IPS-15b (cell line): Measurements from ENCODE around the gene ALG3.

Experiments used
- H3K27me3 ChIP-seq: one replicate; pipeline ENCODE4 v1.6.1; 2013; ENCODE audit warnings: low read length; ENCODE audit not compliant: control insufficient read depth, insufficient read depth
- H3K36me3 ChIP-seq: one replicate; pipeline ENCODE4 v1.6.1; 2013; ENCODE audit warnings: low read length; ENCODE audit not compliant: control insufficient read depth, insufficient read depth
- H3K4me1 ChIP-seq: one replicate; pipeline ENCODE4 v1.6.1; 2013; ENCODE audit warnings: mild to moderate bottlenecking, low read length; ENCODE audit not compliant: control insufficient read depth, insufficient read depth
- H3K4me3 ChIP-seq: one replicate; pipeline ENCODE4 v1.5.1; 2013; ENCODE audit warnings: low read depth, low read length
- H3K9ac ChIP-seq: one replicate; pipeline ENCODE4 v1.6.1; 2013; ENCODE audit warnings: low read depth, mild to moderate bottlenecking, low read length
- H3K9me3 ChIP-seq: one replicate; pipeline ENCODE4 v1.6.1; 2013; ENCODE audit warnings: mild to moderate bottlenecking, low read length; ENCODE audit not compliant: control insufficient read depth, insufficient read depth

Gene ALG3

DNA sequence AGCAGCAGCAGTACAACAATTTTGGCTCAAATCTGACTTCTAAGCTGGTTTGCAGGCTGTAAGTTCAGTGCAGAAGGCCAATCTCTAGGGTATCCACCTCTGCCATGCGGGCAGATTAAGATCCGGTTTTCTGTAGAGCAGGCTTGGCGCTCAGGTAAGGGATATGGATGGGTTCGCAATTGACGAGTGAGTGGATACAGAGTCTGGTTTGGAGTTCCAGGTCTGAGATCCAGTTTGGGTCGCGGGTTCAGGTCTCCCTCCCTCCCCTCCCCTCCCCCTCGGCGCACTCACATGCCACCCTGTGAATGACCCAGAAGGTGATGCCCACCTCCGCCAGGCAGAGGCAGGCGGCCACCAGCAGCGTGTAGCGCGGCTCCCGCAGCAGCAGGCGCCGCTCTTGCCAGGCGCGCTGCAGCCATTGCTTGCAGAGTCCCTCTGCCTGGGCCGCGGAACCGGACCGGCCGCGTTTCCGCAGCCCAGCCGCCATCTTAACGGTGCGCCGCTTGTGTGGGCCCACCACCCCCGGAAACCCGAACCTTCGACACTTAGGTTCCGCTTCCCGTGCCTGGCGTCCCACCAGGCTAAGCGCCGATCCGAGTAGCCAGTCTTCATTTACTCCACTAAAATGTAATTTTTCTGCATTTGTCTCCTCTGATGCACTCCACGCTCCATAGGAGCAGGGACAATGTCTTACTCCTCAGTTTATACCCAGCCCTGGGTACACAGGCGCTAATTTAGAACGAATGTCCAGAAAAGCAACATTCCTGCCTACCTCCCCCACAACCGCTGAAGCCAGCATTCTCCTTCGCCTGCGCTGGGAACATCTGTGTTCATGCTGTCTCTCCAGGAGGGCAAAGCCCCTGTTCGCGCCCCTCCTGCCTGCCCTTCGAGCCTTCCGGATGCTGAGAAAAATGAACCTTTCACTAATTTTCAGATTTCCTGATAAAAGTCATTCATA lies at the start of gene ALG3:
ALG3 (minus strand) TSS at position 509 of the 958 bp plus-strand sequence; CDS start at position 487, 22 bp downstream.
- H3K36me3 ChIP-seq: peaks cover 14% of the 10 kb centered on the region
- no peaks in the 10 kb centered on the region for H3K9me3 ChIP-seq
- no peaks in the 10 kb centered on the region for H3K27me3 ChIP-seq
- H3K4me3 ChIP-seq: peak within 1 kb of the TSS; percentile 92
- no peaks in the 10 kb centered on the region for H3K4me1 ChIP-seq
- H3K9ac ChIP-seq: peak within 1 kb of the TSS; percentile 99

DNA sequence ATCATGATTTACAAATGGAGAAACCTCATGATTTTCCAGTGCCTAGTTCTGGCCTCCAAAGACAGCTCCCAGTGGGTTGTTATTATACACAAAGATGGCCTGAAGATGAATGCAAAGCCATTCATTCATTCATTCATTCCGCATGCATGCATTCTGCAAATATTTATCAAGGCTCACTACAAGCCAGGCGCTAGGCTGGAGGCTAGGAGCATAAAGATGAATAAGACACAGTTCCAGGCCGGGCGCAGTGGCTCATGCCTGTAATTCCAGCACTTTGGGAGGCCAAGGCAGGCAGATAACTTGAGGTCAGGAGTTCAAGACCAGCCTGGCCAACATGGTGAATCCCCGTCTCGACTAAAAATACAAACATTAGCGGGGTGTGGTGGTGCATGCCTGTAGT lies 47.9 kb upstream of the ALG3 start:
- Histone ChIP-seq H3K4me1 (no peaks in the 10 kb centered on the region), H3K9me3 (no peaks in the 10 kb centered on the region)

DNA sequence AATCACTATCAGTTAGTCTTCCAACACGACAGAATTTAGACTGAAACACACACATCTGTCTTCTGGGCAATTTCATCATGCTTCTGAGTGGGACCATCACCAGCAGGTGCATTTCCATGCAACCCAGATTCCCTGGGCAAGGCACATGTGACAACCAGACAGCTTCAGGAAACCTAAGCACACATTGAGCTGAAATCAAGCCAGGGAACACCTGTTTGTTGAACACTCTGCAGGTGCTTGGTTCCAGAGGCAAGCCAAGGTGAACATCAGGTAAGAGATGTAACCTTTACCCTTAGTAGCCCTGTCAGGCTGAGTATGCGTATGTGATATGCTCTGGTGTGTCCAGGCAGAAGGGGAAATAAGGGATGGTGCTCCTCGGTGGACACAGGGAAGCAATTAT lies 47.0 kb upstream of the ALG3 start:
- no peaks in the 10 kb centered on the region for H3K4me1 ChIP-seq
- H3K9me3 ChIP-seq: no peaks in the 10 kb centered on the region
- no peak overlapping the region for H3K9ac ChIP-seq
- no peaks in the 10 kb centered on the region for H3K36me3 ChIP-seq
- H3K27me3 ChIP-seq: no peaks in the 10 kb centered on the region
- H3K4me3 ChIP-seq: no peak overlapping the region

More for the DNA sequence above, 47.9 kb upstream of the ALG3 start:
- Histone ChIP-seq H3K36me3 (peaks cover 4% of the 10 kb centered on the region), H3K27me3 (no peaks in the 10 kb centered on the region), H3K9ac (no peak overlapping the region), H3K4me3 (no peak overlapping the region)

DNA sequence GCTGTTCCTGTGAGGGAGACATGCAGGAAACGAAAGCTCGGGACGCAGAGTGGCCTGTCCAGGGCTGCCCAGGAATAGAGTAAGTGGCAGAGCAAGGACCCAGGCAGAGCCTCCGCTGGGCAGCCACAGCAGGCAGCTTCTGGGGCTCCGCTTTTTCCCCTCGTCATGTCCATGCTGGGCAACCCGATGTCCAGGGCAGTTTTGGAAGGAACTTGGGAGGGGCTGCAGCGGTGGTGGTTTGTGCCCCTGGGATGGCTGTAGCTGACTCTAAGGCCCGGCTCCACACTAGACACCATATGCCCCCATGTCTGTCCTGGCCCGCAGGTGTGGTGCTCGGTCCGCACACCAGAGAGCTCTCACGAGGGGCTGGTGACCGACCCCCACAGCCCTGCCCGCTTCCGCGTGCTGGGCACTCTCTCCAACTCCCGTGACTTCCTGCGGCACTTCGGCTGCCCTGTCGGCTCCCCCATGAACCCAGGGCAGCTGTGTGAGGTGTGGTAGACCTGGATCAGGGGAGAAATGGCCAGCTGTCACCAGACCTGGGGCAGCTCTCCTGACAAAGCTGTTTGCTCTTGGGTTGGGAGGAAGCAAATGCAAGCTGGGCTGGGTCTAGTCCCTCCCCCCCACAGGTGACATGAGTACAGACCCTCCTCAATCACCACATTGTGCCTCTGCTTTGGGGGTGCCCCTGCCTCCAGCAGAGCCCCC lies 43.1 kb upstream of the ALG3 start:
- no peak overlapping the region for H3K4me3 ChIP-seq
- no peaks in the 10 kb centered on the region for H3K9me3 ChIP-seq
- no peak overlapping the region for H3K9ac ChIP-seq
- no peaks in the 10 kb centered on the region for H3K4me1 ChIP-seq
- H3K36me3 ChIP-seq: no peaks in the 10 kb centered on the region
- no peaks in the 10 kb centered on the region for H3K27me3 ChIP-seq

DNA sequence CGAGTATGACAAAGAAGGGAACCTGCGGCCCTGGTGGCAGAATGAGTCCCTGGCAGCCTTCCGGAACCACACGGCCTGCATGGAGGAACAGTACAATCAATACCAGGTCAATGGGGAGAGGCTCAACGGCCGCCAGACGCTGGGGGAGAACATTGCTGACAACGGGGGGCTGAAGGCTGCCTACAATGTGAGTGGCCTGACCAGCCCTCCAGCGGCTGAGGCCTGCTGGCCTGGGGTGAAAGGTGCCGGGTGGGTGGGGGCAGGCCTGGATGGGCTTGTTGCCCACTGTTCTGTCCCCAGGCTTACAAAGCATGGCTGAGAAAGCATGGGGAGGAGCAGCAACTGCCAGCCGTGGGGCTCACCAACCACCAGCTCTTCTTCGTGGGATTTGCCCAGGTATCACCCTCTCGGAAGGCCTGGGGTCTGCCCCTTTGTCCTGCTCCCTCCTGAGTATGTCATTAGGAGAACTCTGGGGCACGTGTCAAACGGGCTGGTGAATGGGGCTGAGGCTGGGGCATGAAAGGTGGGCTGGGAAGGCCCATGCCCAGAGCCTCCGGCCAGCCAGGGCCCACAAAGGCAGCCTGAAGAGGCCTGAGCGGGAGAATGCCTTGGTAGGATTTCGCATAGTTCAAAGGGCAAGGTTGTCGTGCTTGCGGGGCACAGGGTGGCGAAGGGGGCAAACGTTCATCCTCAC lies 42.4 kb upstream of the ALG3 start:
- no peaks in the 10 kb centered on the region for H3K36me3 ChIP-seq
- no peak overlapping the region for H3K4me3 ChIP-seq
- H3K27me3 ChIP-seq: no peaks in the 10 kb centered on the region
- H3K4me1 ChIP-seq: no peaks in the 10 kb centered on the region
- no peaks in the 10 kb centered on the region for H3K9me3 ChIP-seq
- no peak overlapping the region for H3K9ac ChIP-seq

DNA sequence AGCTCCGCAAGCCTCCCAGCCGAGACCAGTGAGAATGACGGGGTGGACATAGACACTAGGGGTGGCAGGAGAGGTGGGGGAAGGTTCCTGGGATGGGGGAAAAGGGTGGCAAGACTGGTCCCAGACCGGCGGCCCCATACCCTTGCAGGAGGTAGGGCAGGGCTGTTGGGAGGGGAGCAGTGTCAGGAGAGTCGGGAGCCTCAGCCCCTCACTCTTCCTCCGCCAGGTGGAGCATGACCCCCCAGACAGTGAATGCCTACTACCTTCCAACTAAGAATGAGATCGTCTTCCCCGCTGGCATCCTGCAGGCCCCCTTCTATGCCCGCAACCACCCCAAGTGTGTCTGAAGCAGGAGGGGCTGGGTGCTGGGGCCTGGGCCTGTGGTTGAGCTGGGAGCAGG lies 41.6 kb upstream of the ALG3 start:
- no peaks in the 10 kb centered on the region for H3K9me3 ChIP-seq
- no peaks in the 10 kb centered on the region for H3K4me1 ChIP-seq
- H3K36me3 ChIP-seq: no peaks in the 10 kb centered on the region
- no peak overlapping the region for H3K9ac ChIP-seq
- H3K4me3 ChIP-seq: no peak overlapping the region
- no peaks in the 10 kb centered on the region for H3K27me3 ChIP-seq

DNA sequence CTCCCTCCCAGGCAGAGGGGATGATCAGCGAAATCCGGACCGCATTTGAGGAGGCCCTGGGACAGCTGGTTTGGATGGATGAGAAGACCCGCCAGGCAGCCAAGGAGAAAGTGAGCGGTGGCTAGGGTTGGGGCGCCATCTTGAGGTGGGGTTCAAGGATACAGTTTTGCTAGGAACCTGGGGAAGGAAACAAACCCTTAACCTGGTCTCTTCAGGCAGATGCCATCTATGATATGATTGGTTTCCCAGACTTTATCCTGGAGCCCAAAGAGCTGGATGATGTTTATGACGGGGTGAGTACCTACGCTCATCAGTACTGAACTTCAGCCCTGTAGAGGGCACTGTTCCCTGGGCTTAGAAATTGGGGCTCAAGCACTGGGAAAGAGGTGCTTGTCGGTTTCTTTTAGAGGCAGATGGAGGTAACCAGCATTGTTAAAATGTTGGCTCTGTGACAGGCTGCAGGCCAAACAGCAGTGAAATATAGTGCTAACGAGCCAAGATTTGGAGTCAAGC lies 40.7 kb upstream of the ALG3 start:
- Histone ChIP-seq H3K36me3 (no peaks in the 10 kb centered on the region), H3K4me1 (peaks cover 2% of the 10 kb centered on the region), H3K27me3 (no peaks in the 10 kb centered on the region), H3K4me3 (no peak overlapping the region), H3K9ac (no peak overlapping the region), H3K9me3 (no peaks in the 10 kb centered on the region)

DNA sequence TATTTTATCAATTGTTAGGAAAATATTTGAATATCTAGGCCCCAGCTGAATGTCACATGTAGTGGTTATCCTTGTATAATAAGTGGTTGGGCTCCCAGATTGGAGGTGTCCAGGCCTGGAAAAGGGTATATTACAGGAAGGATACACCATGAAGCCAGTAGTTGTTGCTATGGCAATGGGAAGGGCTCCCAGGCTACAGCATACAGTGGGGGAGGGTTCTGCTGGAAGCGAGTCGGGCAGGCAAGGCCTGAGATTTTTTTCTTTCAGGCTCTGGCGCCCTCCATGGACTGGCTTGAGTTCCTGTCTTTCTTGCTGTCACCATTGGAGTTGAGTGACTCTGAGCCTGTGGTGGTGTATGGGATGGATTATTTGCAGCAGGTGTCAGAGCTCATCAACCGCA lies 35.9 kb upstream of the ALG3 start:
- Histone ChIP-seq H3K27me3 (peaks cover 4% of the 10 kb centered on the region), H3K4me3 (no peak overlapping the region), H3K9me3 (no peaks in the 10 kb centered on the region), H3K36me3 (no peaks in the 10 kb centered on the region), H3K4me1 (peaks cover 2% of the 10 kb centered on the region), H3K9ac (no peak overlapping the region)

DNA sequence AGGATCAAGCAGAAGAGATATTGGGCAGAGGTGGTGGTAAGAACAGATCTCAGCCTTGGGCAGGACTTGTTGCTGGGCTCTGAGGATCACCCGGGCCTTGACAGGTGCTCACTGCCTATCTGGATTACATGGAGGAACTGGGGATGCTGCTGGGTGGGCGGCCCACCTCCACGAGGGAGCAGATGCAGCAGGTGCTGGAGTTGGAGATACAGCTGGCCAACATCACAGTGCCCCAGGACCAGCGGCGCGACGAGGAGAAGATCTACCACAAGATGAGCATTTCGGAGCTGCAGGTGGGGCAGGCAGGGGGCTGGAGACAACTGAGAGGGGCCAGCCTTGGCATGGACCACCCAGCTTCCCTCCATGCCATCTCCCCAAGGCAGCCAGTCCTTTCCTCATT lies 34.9 kb upstream of the ALG3 start:
- peaks cover 4% of the 10 kb centered on the region for H3K27me3 ChIP-seq
- H3K4me3 ChIP-seq: no peak overlapping the region
- H3K9ac ChIP-seq: no peak overlapping the region

DNA sequence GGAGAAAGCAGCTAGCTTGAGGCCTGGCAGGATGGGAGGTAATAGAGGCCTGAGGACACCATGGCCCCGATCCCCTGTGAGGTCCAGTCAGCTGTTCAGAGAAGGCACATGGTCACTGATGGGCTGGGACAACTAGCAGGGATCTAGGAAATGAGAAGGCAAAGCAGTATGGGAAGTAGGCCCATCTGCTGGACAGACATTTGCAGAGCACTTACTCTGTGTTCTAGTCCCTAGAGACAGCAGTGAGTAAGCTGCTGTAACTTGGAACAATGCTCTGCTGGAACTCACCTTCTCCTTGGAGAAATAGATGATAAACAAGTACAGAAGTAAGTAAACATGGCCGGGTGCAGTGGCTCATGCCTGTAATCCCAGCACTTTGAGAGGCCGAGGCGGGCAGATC lies 34.2 kb upstream of the ALG3 start:
- peaks cover 2% of the 10 kb centered on the region for H3K4me1 ChIP-seq

More for the DNA sequence above, 34.9 kb upstream of the ALG3 start:
- H3K9me3 ChIP-seq: no peaks in the 10 kb centered on the region
- peaks cover 2% of the 10 kb centered on the region for H3K4me1 ChIP-seq
- H3K36me3 ChIP-seq: no peaks in the 10 kb centered on the region

DNA sequence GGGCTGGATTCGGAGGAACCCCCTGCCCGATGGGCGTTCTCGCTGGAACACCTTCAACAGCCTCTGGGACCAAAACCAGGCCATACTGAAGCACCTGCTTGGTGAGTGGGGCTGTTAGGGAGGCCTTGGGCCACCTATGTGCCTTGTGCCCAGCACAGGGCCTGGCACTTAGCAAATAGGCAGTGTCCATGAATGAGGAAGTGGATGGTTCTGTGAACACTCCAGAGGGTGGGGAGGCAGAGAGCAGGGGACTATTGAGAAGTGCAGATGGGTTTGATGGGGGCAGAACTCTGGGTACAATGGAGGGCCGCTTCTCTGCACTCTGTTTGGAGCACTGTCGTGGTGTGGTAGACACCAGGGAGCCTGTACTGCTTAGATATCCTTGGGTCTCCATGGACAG lies 28.6 kb upstream of the ALG3 start:
- H3K4me3 ChIP-seq: no peak overlapping the region
- H3K9ac ChIP-seq: no peak overlapping the region
- H3K4me1 ChIP-seq: no peaks in the 10 kb centered on the region
- no peaks in the 10 kb centered on the region for H3K36me3 ChIP-seq
- peaks cover 47% of the 10 kb centered on the region for H3K27me3 ChIP-seq
- no peaks in the 10 kb centered on the region for H3K9me3 ChIP-seq

More for the DNA sequence above, 34.2 kb upstream of the ALG3 start:
- no peaks in the 10 kb centered on the region for H3K9me3 ChIP-seq
- no peak overlapping the region for H3K4me3 ChIP-seq
- no peak overlapping the region for H3K9ac ChIP-seq
- peaks cover 9% of the 10 kb centered on the region for H3K27me3 ChIP-seq
- H3K36me3 ChIP-seq: no peaks in the 10 kb centered on the region
